HCT116 (cell line): ENCODE data around the gene CAPS. TPM values are rescaled to one million over a fixed set of nuclear protein-coding genes. Genes with fewer than 3 reads are reported as not detected.

Experiments
- ATAC-seq: fragments of 200-7000 bp; cut with Tn5 transposase; 2 replicates; pipeline ENCODE4 v1.9.1; 2020; ENCODE audit warnings: mild to moderate bottlenecking, moderate library complexity
- BruUV-seq: library from RNA; stranded (reverse); fragments of 400-500 nt; replicated peaks from 2 replicates; lab custom pipeline; 2021; lab: Mats Ljungman, UMichigan
- CTCF ChIA-PET: fragments of 300-600 bp; sonication (Branson Sonifier 250); formaldehyde crosslinking; loops from one replicate; lab custom pipeline; 2021; ENCODE audit warnings: antibody characterized with exemption; lab: Charles Lee
- POLR2A ChIA-PET: fragments of 300-600, 350-600 bp; sonication (Branson Sonifier 250); formaldehyde crosslinking; loops from one replicate; lab custom pipeline; 2021; ENCODE audit warnings: antibody characterized with exemption; lab: Charles Lee
- RAD21 ChIA-PET, 2 experiments: fragments of 300-600 bp; sonication (Branson Sonifier 250); formaldehyde crosslinking; loops; one replicate each; lab custom pipeline; 2023; ENCODE audit warnings: low total read pairs in 2 of 2; ENCODE audit not compliant: uncharacterized antibody in 2 of 2, unreplicated experiment in 2 of 2, low non-redundant PET in 1 of 2; lab: Charles Lee
- DNase-seq: peaks from one replicate; pipeline ENCODE4 v3.0.0-alpha.2; 2010; ENCODE audit warnings: low read depth, low spot score
- H2AFZ ChIP-seq: fragments of 200-600 bp; shearing (Covaris generic), sonication (generic); 2 replicates; pipeline ENCODE4 v1.6.1; 2017; ENCODE audit warnings: low read depth, mixed run types, mixed read lengths, antibody characterized with exemption, low read length; ENCODE audit not compliant: poor library complexity, severe bottlenecking
- H3K27ac ChIP-seq: 2 replicates; pipeline ENCODE4 v1.5.1; 2012; ENCODE audit warnings: low read depth, low read length
- H3K27me3 ChIP-seq: fragments of 200-600 bp; sonication (generic); 2 replicates; pipeline ENCODE4 v1.6.1; 2016; ENCODE audit warnings: mixed run types, low read length, mixed read lengths; ENCODE audit not compliant: insufficient read depth
- H3K36me3 ChIP-seq, 2 experiments: fragments of 200-500 bp in 1 of 2; fragments of 200-600 bp in 1 of 2; sonication (Bioruptor generic) in 1 of 2; sonication (generic) in 1 of 2; 2 replicates each; pipeline versions ENCODE4 v1.5.1 to v1.6.1; 2014 to 2016; ENCODE audit warnings: low read length in 2 of 2, inconsistent platforms in 1 of 2, mixed read lengths in 1 of 2, mixed run types in 1 of 2; ENCODE audit not compliant: insufficient read depth in 2 of 2, control insufficient read depth in 1 of 2
- H3K4me1 ChIP-seq, 2 experiments: fragments of 200-600 bp in 1 of 2; sonication (generic) in 1 of 2; 2 replicates each; pipeline versions ENCODE4 v1.5.1 to v1.6.1; 2012 to 2017; ENCODE audit warnings: low read length in 2 of 2, inconsistent platforms in 1 of 2, mild to moderate bottlenecking in 1 of 2, mixed read lengths in 1 of 2, mixed run types in 1 of 2, moderate library complexity in 1 of 2; ENCODE audit not compliant: insufficient read depth in 2 of 2, control insufficient read depth in 1 of 2
- H3K4me2 ChIP-seq: fragments of 200-600 bp; sonication (generic); 2 replicates; pipeline ENCODE4 v1.6.1; 2017; ENCODE audit warnings: mixed run types, low read length, mixed read lengths
- H3K4me3 ChIP-seq, 2 experiments: fragments of 200-600 bp in 1 of 2; sonication (generic) in 1 of 2; replicated peaks in 1 of 2; 2 replicates each; pipeline ENCODE4 v1.5.1; 2011 to 2016; ENCODE audit warnings: low read length in 2 of 2, control low read depth in 1 of 2, low read depth in 1 of 2, mild to moderate bottlenecking in 1 of 2, mixed read lengths in 1 of 2, mixed run types in 1 of 2
- H3K79me2 ChIP-seq: fragments of 200-600 bp; sonication (generic); 2 replicates; pipeline ENCODE4 v1.6.1; 2017; ENCODE audit warnings: mild to moderate bottlenecking, mixed run types, low read length, moderate library complexity, mixed read lengths; ENCODE audit not compliant: insufficient read depth
- H3K9ac ChIP-seq: fragments of 200-600 bp; sonication (generic); 2 replicates; pipeline ENCODE4 v1.6.1; 2016; ENCODE audit warnings: low read length, mixed read lengths
- H3K9me2 ChIP-seq: fragments of 200-600 bp; sonication (generic), shearing (Covaris generic); 2 replicates; pipeline ENCODE4 v1.6.1; 2017; ENCODE audit warnings: mixed run types, mild to moderate bottlenecking, moderate library complexity; ENCODE audit not compliant: insufficient read depth
- H3K9me3 ChIP-seq, 2 experiments: fragments of 200-500 bp in 1 of 2; fragments of 200-600 bp in 1 of 2; sonication (Bioruptor generic) in 1 of 2; sonication (generic) in 1 of 2; 2 replicates each; pipeline ENCODE4 v1.6.1; 2014 to 2017; ENCODE audit warnings: low read length in 2 of 2, mixed read lengths in 2 of 2, inconsistent platforms in 1 of 2, low read depth in 1 of 2, mild to moderate bottlenecking in 1 of 2, mixed run types in 1 of 2, moderate library complexity in 1 of 2; ENCODE audit not compliant: control insufficient read depth in 1 of 2, insufficient read depth in 1 of 2
- H4K20me1 ChIP-seq: fragments of 200-600 bp; sonication (generic), shearing (Covaris generic); 2 replicates; pipeline ENCODE4 v1.6.1; 2017; ENCODE audit warnings: mixed run types, mild to moderate bottlenecking, moderate library complexity; ENCODE audit not compliant: insufficient read depth
- CBX3 ChIP-seq: IDR thresholded peaks from 2 replicates; pipeline ENCODE4 v1.6.1; 2012; ENCODE audit warnings: low read depth
- CEBPB ChIP-seq: IDR thresholded peaks from 2 replicates; pipeline ENCODE4 v1.6.1; 2012; ENCODE audit warnings: low read depth
- CTCF ChIP-seq, 3 experiments: fragments of 200-600 bp in 1 of 3; sonication (generic) in 1 of 3; IDR thresholded peaks in 2 of 3; conservative IDR thresholded peaks in 1 of 3; 2 replicates each; pipeline ENCODE4 v1.5.1; 2012 to 2017; ENCODE audit warnings: low read depth in 2 of 3, low read length in 2 of 3, antibody characterized with exemption in 1 of 3, borderline replicate concordance in 1 of 3, control low read depth in 1 of 3, mild to moderate bottlenecking in 1 of 3, mixed read lengths in 1 of 3, mixed run types in 1 of 3, moderate library complexity in 1 of 3; ENCODE audit not compliant: insufficient read depth in 1 of 3
- ELF1 ChIP-seq: IDR thresholded peaks from 2 replicates; pipeline ENCODE4 v1.6.1; 2012; ENCODE audit warnings: low read depth, borderline replicate concordance
- EZH2 ChIP-seq: fragments of 200-600 bp; sonication (generic); IDR thresholded peaks from 2 replicates; pipeline ENCODE4 v1.6.1; 2017; ENCODE audit warnings: antibody characterized with exemption, mixed run types
- FOSL1 ChIP-seq: IDR thresholded peaks from 2 replicates; pipeline ENCODE4 v1.6.1; 2012; ENCODE audit warnings: low read depth
- POLR2A ChIP-seq: IDR thresholded peaks from 2 replicates; pipeline ENCODE4 v1.7.0; 2011; ENCODE audit warnings: borderline replicate concordance; ENCODE audit not compliant: insufficient read depth, insufficient read length; ENCODE audit errors: extremely low read depth
- POLR2AphosphoS5 ChIP-seq: IDR thresholded peaks from 2 replicates; pipeline ENCODE4 v1.6.1; 2011; ENCODE audit warnings: mild to moderate bottlenecking, low read depth, low read length, moderate library complexity
- TCF7L2 ChIP-seq: IDR thresholded peaks from 2 replicates; pipeline ENCODE4 v1.7.0; 2011; ENCODE audit warnings: borderline replicate concordance, inconsistent platforms; ENCODE audit not compliant: insufficient read depth, insufficient read length; ENCODE audit errors: extremely low read depth
- YY1 ChIP-seq: IDR thresholded peaks from 2 replicates; pipeline ENCODE4 v1.6.1; 2011; ENCODE audit warnings: low read length, low read depth, moderate library complexity, mild to moderate bottlenecking; ENCODE audit not compliant: insufficient replicate concordance; ENCODE audit errors: extremely low read depth
- ZNF274 ChIP-seq: fragments of 200-500 bp; sonication (Bioruptor generic); IDR thresholded peaks from 2 replicates; pipeline ENCODE4 v1.6.1; 2014; ENCODE audit warnings: mild to moderate bottlenecking, low read depth, low read length, inconsistent platforms
- intact Hi-C: fragments of 100-400 bp; cut with micrococcal nuclease; formaldehyde crosslinking; loops from 2 replicates; pipeline ENCODE4 v1.10.0; 2022
- total RNA-seq: library from RNA; stranded (reverse); gene quantifications from one replicate; pipeline ENCODE4 v1.2.1, GENCODE V29; 2021; ENCODE audit not compliant: unreplicated experiment
- TF ChIP-seq, protein P1 (sequence below): IDR thresholded peaks from 2 replicates; pipeline ENCODE4 v1.6.1; 2012
- TF ChIP-seq, protein P2 (sequence below): IDR thresholded peaks from 2 replicates; pipeline ENCODE4 v1.6.1; 2011; ENCODE audit warnings: mild to moderate bottlenecking, low read length, moderate library complexity; ENCODE audit not compliant: insufficient replicate concordance; ENCODE audit errors: extremely low read depth

CAPS gene
- total RNA-seq, 1 experiment from 2014 or later = 2.5 TPM

- Histone ChIP-seq H3K9me2 (no peaks in the 10 kb centered on the region), H3K27ac (no peak overlapping the region), H3K4me3 (no peak overlapping the region), H3K9ac (no peak overlapping the region), H4K20me1 (no peaks in the 10 kb centered on the region), H3K4me1 (no peaks in the 10 kb centered on the region), H3K36me3 (peaks cover 6 to 13% of the 10 kb centered on the region in 2 experiments; a peak in 3 of 4 replicates)
- ChIA-PET POLR2A (no interaction called here), RAD21 (no interaction called here), CTCF (no interaction called here)
- no TSS peak for BruUV-seq
- TF ChIP-seq POLR2A (no peak), POLR2AphosphoS5 (no peak), FOSL1 (no peak), ELF1 (no peak), CEBPB (no peak), CBX3 (no peak), YY1 (no peak), CTCF (IDR thresholded peaks at IDR 0.05 in 2 of 3, conservative IDR thresholded peaks at IDR 0.05 in 1 of 3; ENCODE audit: borderline replicate concordance in 1 of 3, insufficient read depth in 1 of 3, low read depth in 2 of 3, low read length in 2 of 3) (no peak), EZH2 (no peak), TCF7L2 (no peak), ZNF274 (no peak)
- TF ChIP-seq, protein P1, sequence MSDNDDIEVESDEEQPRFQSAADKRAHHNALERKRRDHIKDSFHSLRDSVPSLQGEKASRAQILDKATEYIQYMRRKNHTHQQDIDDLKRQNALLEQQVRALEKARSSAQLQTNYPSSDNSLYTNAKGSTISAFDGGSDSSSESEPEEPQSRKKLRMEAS = no peak
- TF ChIP-seq, protein P2, sequence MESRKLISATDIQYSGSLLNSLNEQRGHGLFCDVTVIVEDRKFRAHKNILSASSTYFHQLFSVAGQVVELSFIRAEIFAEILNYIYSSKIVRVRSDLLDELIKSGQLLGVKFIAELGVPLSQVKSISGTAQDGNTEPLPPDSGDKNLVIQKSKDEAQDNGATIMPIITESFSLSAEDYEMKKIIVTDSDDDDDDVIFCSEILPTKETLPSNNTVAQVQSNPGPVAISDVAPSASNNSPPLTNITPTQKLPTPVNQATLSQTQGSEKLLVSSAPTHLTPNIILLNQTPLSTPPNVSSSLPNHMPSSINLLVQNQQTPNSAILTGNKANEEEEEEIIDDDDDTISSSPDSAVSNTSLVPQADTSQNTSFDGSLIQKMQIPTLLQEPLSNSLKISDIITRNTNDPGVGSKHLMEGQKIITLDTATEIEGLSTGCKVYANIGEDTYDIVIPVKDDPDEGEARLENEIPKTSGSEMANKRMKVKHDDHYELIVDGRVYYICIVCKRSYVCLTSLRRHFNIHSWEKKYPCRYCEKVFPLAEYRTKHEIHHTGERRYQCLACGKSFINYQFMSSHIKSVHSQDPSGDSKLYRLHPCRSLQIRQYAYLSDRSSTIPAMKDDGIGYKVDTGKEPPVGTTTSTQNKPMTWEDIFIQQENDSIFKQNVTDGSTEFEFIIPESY = no peak
- TF ChIP-seq, all 23 proteins: peak for 0
- intact Hi-C loops = no loop called here
- no peaks in the 10 kb centered on the region for H3K79me2 ChIP-seq
- H3K4me2 ChIP-seq = no peak overlapping the region
- no peaks in the 10 kb centered on the region for H3K9me3 ChIP-seq
- H2AFZ ChIP-seq = no peak overlapping the region
- no peak for DNase-seq
- no peak for ATAC-seq
- no peaks in the 10 kb centered on the region for H3K27me3 ChIP-seq
Measured at GRCh38 chr19:5915782-5916165, 1.7 kb downstream of the CAPS start.
